K562 (cell line): ENCODE measurements around the gene CORO6. TPM values are rescaled to one million over a fixed set of nuclear protein-coding genes. Genes with fewer than 3 reads are reported as not detected.

ENCODE experiments used
- ATAC-seq: fragments of 200-7000 bp; cut with Tn5 transposase; 3 replicates; pipeline ENCODE4 v1.9.1; 2020; ENCODE audit warnings: moderate library complexity
- BruUV-seq: library from RNA; stranded (reverse); fragments of 400-500 nt; replicated peaks from 2 replicates; lab custom pipeline; 2021; lab: Mats Ljungman, UMichigan
- CTCF ChIA-PET: fragments of 300-600 bp; formaldehyde crosslinking; extraction: SDS; loops from one replicate; lab custom pipeline; 2021; ENCODE audit warnings: low intra/inter-chr PET ratio; lab: Yijun Ruan, JAX
- POLR2A ChIA-PET: fragments of 300-600, 350-650 bp; sonication (Branson Sonifier 250); formaldehyde crosslinking; extraction: SDS; loops from one replicate; lab custom pipeline; 2021; ENCODE audit warnings: antibody characterized with exemption, inconsistent platforms; lab: Yijun Ruan, JAX
- DNase-seq, 4 experiments: peaks; one replicate each; pipeline versions ENCODE4 v3.0.0 to v3.0.0-alpha.2; 2011 to 2018; ENCODE audit warnings: low spot score in 3 of 4, mixed read lengths in 3 of 4; ENCODE audit errors: extremely low read depth in 1 of 4
- FAIRE-seq: peaks from 2 replicates; lab custom pipeline; 2011; peaks lifted over from hg19 to GRCh38; lab: Jason Lieb, UNC
- H2AFZ ChIP-seq: 2 replicates; pipeline ENCODE4 v1.6.0; 2011; ENCODE audit warnings: low read depth, low read length, control low read depth, inconsistent platforms
- H3K27ac ChIP-seq: fragments of 200-600 bp; 3 replicates; pipeline ENCODE4 v1.8.0; 2011; ENCODE audit warnings: low read depth, mild to moderate bottlenecking, control low read depth, inconsistent platforms, low read length, moderate library complexity, mixed read lengths; ENCODE audit errors: extremely low read depth
- H3K27me3 ChIP-seq, 2 experiments: fragments of 300-600 bp in 1 of 2; 2 replicates in 1 of 2; 3 replicates in 1 of 2; pipeline versions ENCODE4 v1.6.0 to v1.8.0; 2011; ENCODE audit warnings: inconsistent platforms in 2 of 2, low read length in 2 of 2, mild to moderate bottlenecking in 1 of 2, mixed read lengths in 1 of 2, moderate library complexity in 1 of 2; ENCODE audit not compliant: control insufficient read depth in 2 of 2, insufficient read depth in 2 of 2
- H3K36me3 ChIP-seq: fragments of 300-600 bp; 3 replicates; pipeline ENCODE4 v1.8.0; 2011; ENCODE audit warnings: mild to moderate bottlenecking, low read length, inconsistent platforms; ENCODE audit not compliant: control insufficient read depth, insufficient read depth
- H3K4me1 ChIP-seq, 2 experiments: fragments of 200-600 bp in 1 of 2; replicated peaks in 1 of 2; 2 replicates in 1 of 2; 3 replicates in 1 of 2; pipeline versions ENCODE4 v1.5.1 to v1.8.0; 2011; ENCODE audit warnings: inconsistent platforms in 2 of 2, low read length in 2 of 2, mild to moderate bottlenecking in 1 of 2, mixed read lengths in 1 of 2, moderate library complexity in 1 of 2; ENCODE audit not compliant: control insufficient read depth in 2 of 2, insufficient read depth in 2 of 2
- H3K4me2 ChIP-seq: 2 replicates; pipeline ENCODE4 v1.6.1; 2011; ENCODE audit warnings: low read length, control low read depth, inconsistent platforms, mixed read lengths; ENCODE audit not compliant: insufficient read depth
- H3K4me3 ChIP-seq: fragments of 200-600 bp; sonication (generic), shearing (Covaris generic); 2 replicates; pipeline ENCODE4 v1.5.1; 2016; ENCODE audit warnings: control low read depth, inconsistent platforms
- H3K79me2 ChIP-seq: fragments of 200-600 bp; 3 replicates; pipeline ENCODE4 v1.8.0; 2011; ENCODE audit warnings: low read length, inconsistent platforms; ENCODE audit not compliant: control insufficient read depth, insufficient read depth
- H3K9ac ChIP-seq, 2 experiments: 2 replicates each; pipeline versions ENCODE4 v1.6.0 to v1.6.1; 2011; ENCODE audit warnings: low read depth in 2 of 2, low read length in 2 of 2, control low read depth in 1 of 2, inconsistent platforms in 1 of 2, mild to moderate bottlenecking in 1 of 2, mixed read lengths in 1 of 2; ENCODE audit not compliant: insufficient read depth in 1 of 2
- H3K9me1 ChIP-seq: one replicate; pipeline ENCODE4 v1.6.0; 2011; ENCODE audit warnings: inconsistent platforms, mild to moderate bottlenecking, low read length, moderate library complexity; ENCODE audit not compliant: control insufficient read depth, insufficient read depth
- H3K9me3 ChIP-seq: replicated peaks from 2 replicates; pipeline ENCODE4 v1.5.1; 2011; ENCODE audit warnings: low read depth, low read length, inconsistent platforms; ENCODE audit not compliant: control insufficient read depth, insufficient read depth
- H4K20me1 ChIP-seq: replicated peaks from 2 replicates; pipeline ENCODE4 v1.6.1; 2011; ENCODE audit warnings: low read length, inconsistent platforms, mixed read lengths; ENCODE audit not compliant: control insufficient read depth, insufficient read depth
- BCL6 ChIP-seq: fragments of 250-450 bp; sonication (Bioruptor Pico); IDR thresholded peaks from 2 replicates; pipeline ENCODE4 v1.4.0; 2020
- BRCA1 ChIP-seq, 2 experiments: fragments of 450-650 bp in 1 of 2; sonication (generic) in 1 of 2; formaldehyde crosslinking in 1 of 2; IDR thresholded peaks; 2 replicates each; pipeline versions ENCODE4 v1.5.0 to v1.6.1; 2017 to 2020; ENCODE audit warnings: mild to moderate bottlenecking in 1 of 2, missing genetic modification reagents in 1 of 2
- ESRRB ChIP-seq: fragments of 250-450 bp; sonication (Bioruptor Pico); IDR thresholded peaks from 2 replicates; pipeline ENCODE4 v1.5.0; 2020; ENCODE audit warnings: mild to moderate bottlenecking, moderate library complexity, borderline replicate concordance
- GTF2E2 ChIP-seq: fragments of 200-800 bp; sonication (Bioruptor generic); IDR thresholded peaks from 2 replicates; pipeline ENCODE4 v1.6.1; 2016; ENCODE audit warnings: missing genetic modification characterization, missing compliant biosample characterization
- HMG20B ChIP-seq: fragments of 250-450 bp; sonication (Bioruptor Pico); IDR thresholded peaks from 2 replicates; pipeline ENCODE4 v1.5.0; 2021; ENCODE audit warnings: mild to moderate bottlenecking
- MEIS2 ChIP-seq: fragments of 450-650 bp; IDR thresholded peaks from 2 replicates; pipeline ENCODE4 v1.6.1; 2014; ENCODE audit warnings: mild to moderate bottlenecking; ENCODE audit not compliant: partially characterized antibody
- NCOA4 ChIP-seq: fragments of 450-650 bp; IDR thresholded peaks from 2 replicates; pipeline ENCODE4 v1.6.1; 2018; ENCODE audit warnings: mild to moderate bottlenecking; ENCODE audit not compliant: partially characterized antibody
- SMAD3 ChIP-seq: fragments of 450-650 bp; formaldehyde crosslinking; conservative IDR thresholded peaks from 2 replicates; pipeline ENCODE4 v1.4.0; 2020; ENCODE audit warnings: mild to moderate bottlenecking
- TCFL5 ChIP-seq: fragments of 250-450 bp; sonication (Bioruptor Pico); conservative IDR thresholded peaks from 2 replicates; pipeline ENCODE4 v1.6.1; 2021; ENCODE audit warnings: mild to moderate bottlenecking, moderate library complexity, matching md5 sums
- TRIM24 ChIP-seq, 2 experiments: fragments of 450-650 bp; IDR thresholded peaks; 2 replicates each; pipeline ENCODE4 v1.6.1; 2016
- ZEB2 ChIP-seq: fragments of 450-650 bp; IDR thresholded peaks from 2 replicates; pipeline ENCODE4 v1.6.1; 2016
- ZNF384 ChIP-seq: IDR thresholded peaks from 2 replicates; pipeline ENCODE4 v1.6.1; 2012; ENCODE audit warnings: low read depth, low read length, improper control_type of control experiment
- ZNF79 ChIP-seq: fragments of 250-450 bp; sonication (Bioruptor Pico); IDR thresholded peaks from 2 replicates; pipeline ENCODE4 v1.4.0; 2020; ENCODE audit warnings: low read depth, mild to moderate bottlenecking, moderate library complexity
- WGBS: fragments of 100-300 bp; shearing (Covaris generic); methylation state at CpG from one replicate; pipeline ENCODE4 v1.1.6; 2016; ENCODE audit warnings: low coverage, mixed read lengths; ENCODE audit not compliant: insufficient coverage; ENCODE audit errors: missing lambda C conversion rate; 5-methylcytosine and 5-hydroxymethylcytosine counted together
- in situ Hi-C: fragments of 300-500 bp; cut with MboI; formaldehyde crosslinking; loops from 4 replicates; pipeline ENCODE4 v1.15.0; 2018; ENCODE audit warnings: inconsistent platforms, mixed read lengths
- intact Hi-C: fragments of 100-400 bp; cut with micrococcal nuclease; formaldehyde crosslinking; loops from 2 replicates; pipeline ENCODE4 v1.14.2; 2022
- polyA plus RNA-seq, 8 experiments: library from polyadenylated mRNA; depleted of rRNA in 4 of 8; stranded (reverse) in 5 of 8; unstranded in 3 of 8; fragments of >200 nt; fragmentation: Nextera tagmentation in 2 of 8; fragmentation: Illumina TruSeq in 1 of 8; extraction: Ambion mirVana in 2 of 8; extraction: Trizol in 1 of 8; gene quantifications; 2 replicates each; pipeline versions ENCODE4 v1.2.1 to v1.2.3, GENCODE V29; 2011 to 2014; ENCODE audit warnings: inconsistent platforms in 1 of 8, missing spikeins in 1 of 8
- total RNA-seq, 7 experiments: library from RNA; depleted of rRNA in 6 of 7; stranded (reverse); fragments of >200 nt in 6 of 7; fragmentation: Illumina TruSeq in 2 of 7; extraction: Trizol in 2 of 7; gene quantifications; 2 replicates each; pipeline versions ENCODE4 v1.2.1 to v1.2.3, GENCODE V29; 2011 to 2021; ENCODE audit warnings: low replicate concordance in 1 of 7
- TF ChIP-seq, protein P1 (sequence below): fragments of 450-650 bp; IDR thresholded peaks from 2 replicates; pipeline ENCODE4 v1.6.1; 2016; ENCODE audit warnings: mild to moderate bottlenecking, moderate library complexity

The CORO6 gene
- total and polyA plus RNA-seq, 9 of the 15 experiments (the other 6 are each of a cell fraction or from before 2014, with no cell fraction given) = 0.04 to 11.9 (median 2.4) TPM

- no peak overlapping the region for H3K4me3 ChIP-seq
Observed at GRCh38 chr17:29613856-29614255, 8.9 kb downstream of the CORO6 start.

More at GRCh38 chr17:29613856-29614255, 8.9 kb downstream of the CORO6 start:
- DNase-seq = no peak
- POLR2A ChIA-PET = no interaction called here
- WGBS = 65% methylated on average over 9 of the region's 13 CpGs
- Histone ChIP-seq H3K9ac (no peak overlapping the region), H4K20me1 (no peaks in the 10 kb centered on the region; the same call in 1 of the 2 replicates), H3K9me3 (no peaks in the 10 kb centered on the region), H3K27ac (no peak overlapping the region), H3K27me3 (no peaks in the 10 kb centered on the region), H2AFZ (no peak overlapping the region)
- intact Hi-C loops = loop anchor here (10.0 kb wide), 1 partner anchor 469 kb away; no protein-coding TSS in a partner anchor
- TF ChIP-seq ZEB2 (no peak), MEIS2 (no peak), SMAD3 (CRISPR knock-in tag) (no peak), BCL6 (CRISPR knock-in tag) (no peak), ZNF384 (no peak), NCOA4 (no peak), ZNF79 (no peak), TRIM24 (IDR thresholded peaks at IDR 0.05) (no peak), TCFL5 (no peak), HMG20B (CRISPR knock-in tag) (no peak), ESRRB (CRISPR knock-in tag) (no peak), BRCA1 (IDR thresholded peaks at IDR 0.05) (no peak), BRCA1 (CRISPR knock-in tag; IDR thresholded peaks at IDR 0.05) (no peak), GTF2E2 (tag) (no peak)
- TF ChIP-seq, protein P1, sequence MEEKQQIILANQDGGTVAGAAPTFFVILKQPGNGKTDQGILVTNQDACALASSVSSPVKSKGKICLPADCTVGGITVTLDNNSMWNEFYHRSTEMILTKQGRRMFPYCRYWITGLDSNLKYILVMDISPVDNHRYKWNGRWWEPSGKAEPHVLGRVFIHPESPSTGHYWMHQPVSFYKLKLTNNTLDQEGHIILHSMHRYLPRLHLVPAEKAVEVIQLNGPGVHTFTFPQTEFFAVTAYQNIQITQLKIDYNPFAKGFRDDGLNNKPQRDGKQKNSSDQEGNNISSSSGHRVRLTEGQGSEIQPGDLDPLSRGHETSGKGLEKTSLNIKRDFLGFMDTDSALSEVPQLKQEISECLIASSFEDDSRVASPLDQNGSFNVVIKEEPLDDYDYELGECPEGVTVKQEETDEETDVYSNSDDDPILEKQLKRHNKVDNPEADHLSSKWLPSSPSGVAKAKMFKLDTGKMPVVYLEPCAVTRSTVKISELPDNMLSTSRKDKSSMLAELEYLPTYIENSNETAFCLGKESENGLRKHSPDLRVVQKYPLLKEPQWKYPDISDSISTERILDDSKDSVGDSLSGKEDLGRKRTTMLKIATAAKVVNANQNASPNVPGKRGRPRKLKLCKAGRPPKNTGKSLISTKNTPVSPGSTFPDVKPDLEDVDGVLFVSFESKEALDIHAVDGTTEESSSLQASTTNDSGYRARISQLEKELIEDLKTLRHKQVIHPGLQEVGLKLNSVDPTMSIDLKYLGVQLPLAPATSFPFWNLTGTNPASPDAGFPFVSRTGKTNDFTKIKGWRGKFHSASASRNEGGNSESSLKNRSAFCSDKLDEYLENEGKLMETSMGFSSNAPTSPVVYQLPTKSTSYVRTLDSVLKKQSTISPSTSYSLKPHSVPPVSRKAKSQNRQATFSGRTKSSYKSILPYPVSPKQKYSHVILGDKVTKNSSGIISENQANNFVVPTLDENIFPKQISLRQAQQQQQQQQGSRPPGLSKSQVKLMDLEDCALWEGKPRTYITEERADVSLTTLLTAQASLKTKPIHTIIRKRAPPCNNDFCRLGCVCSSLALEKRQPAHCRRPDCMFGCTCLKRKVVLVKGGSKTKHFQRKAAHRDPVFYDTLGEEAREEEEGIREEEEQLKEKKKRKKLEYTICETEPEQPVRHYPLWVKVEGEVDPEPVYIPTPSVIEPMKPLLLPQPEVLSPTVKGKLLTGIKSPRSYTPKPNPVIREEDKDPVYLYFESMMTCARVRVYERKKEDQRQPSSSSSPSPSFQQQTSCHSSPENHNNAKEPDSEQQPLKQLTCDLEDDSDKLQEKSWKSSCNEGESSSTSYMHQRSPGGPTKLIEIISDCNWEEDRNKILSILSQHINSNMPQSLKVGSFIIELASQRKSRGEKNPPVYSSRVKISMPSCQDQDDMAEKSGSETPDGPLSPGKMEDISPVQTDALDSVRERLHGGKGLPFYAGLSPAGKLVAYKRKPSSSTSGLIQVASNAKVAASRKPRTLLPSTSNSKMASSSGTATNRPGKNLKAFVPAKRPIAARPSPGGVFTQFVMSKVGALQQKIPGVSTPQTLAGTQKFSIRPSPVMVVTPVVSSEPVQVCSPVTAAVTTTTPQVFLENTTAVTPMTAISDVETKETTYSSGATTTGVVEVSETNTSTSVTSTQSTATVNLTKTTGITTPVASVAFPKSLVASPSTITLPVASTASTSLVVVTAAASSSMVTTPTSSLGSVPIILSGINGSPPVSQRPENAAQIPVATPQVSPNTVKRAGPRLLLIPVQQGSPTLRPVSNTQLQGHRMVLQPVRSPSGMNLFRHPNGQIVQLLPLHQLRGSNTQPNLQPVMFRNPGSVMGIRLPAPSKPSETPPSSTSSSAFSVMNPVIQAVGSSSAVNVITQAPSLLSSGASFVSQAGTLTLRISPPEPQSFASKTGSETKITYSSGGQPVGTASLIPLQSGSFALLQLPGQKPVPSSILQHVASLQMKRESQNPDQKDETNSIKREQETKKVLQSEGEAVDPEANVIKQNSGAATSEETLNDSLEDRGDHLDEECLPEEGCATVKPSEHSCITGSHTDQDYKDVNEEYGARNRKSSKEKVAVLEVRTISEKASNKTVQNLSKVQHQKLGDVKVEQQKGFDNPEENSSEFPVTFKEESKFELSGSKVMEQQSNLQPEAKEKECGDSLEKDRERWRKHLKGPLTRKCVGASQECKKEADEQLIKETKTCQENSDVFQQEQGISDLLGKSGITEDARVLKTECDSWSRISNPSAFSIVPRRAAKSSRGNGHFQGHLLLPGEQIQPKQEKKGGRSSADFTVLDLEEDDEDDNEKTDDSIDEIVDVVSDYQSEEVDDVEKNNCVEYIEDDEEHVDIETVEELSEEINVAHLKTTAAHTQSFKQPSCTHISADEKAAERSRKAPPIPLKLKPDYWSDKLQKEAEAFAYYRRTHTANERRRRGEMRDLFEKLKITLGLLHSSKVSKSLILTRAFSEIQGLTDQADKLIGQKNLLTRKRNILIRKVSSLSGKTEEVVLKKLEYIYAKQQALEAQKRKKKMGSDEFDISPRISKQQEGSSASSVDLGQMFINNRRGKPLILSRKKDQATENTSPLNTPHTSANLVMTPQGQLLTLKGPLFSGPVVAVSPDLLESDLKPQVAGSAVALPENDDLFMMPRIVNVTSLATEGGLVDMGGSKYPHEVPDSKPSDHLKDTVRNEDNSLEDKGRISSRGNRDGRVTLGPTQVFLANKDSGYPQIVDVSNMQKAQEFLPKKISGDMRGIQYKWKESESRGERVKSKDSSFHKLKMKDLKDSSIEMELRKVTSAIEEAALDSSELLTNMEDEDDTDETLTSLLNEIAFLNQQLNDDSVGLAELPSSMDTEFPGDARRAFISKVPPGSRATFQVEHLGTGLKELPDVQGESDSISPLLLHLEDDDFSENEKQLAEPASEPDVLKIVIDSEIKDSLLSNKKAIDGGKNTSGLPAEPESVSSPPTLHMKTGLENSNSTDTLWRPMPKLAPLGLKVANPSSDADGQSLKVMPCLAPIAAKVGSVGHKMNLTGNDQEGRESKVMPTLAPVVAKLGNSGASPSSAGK = no peak
- TF ChIP-seq, all 486 proteins: peak for 0
- CTCF ChIA-PET = no interaction called here
- Histone ChIP-seq H3K9me1 (no peaks in the 10 kb centered on the region), H3K36me3 (peaks cover 3% of the 10 kb centered on the region; the same call in 1 of the 3 replicates), H3K4me2 (no peak overlapping the region), H3K4me1 (peaks cover 18 to 58% of the 10 kb centered on the region in 2 experiments), H3K79me2 (no peaks in the 10 kb centered on the region)
- in situ Hi-C loops = no loop called here
- ATAC-seq (no peak), FAIRE-seq (no peak)
- BruUV-seq = no TSS peak
